GM18861 (cell line): Measurements from ENCODE around the gene SNX24.
A peak's percentile ranks its signal among the peaks of the same experiment; 100 is the strongest.

Source experiments
- ATAC-seq: cut with Tn5 transposase; IDR thresholded peaks from one replicate; pipeline ENCODE4 v1.9.1; 2021; ENCODE audit not compliant: unreplicated experiment

SNX24 gene

DNA sequence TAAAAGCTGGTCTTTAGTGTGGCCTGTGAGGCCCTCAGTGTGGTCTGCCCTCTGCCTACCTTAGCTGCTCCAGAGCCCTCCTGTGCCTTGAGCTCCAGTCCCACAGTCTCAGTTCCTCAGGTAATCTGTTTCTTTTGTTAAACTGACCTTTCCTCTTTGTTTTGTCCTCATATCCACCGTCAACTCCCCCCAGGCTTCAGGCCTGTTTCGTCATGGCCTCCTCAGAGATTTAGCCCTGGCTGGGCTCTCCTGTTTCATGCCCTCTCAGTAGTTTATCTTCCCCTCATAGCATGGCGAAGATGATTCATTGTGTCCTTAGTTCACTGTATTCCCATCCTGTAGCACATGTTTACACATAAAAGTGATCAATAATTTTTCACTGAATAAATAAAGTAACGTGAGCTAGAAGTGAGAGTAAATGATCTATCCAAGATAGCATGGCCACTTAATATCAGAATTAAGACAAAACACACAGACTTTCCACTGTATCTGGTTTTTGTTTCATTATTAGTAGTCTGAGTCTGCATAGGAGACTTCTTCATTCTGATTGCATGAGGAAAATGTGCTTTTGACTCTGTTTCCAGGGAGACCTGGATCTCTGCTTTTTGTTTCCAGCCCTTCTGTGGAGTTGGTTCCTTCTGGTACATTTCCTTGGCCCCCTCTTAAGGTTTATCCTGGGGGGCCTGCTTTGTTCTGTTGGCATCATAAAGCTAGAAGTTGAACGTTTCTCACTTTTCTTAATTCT is 70.5 kb downstream of the SNX24 start:
- ATAC-seq: peak; percentile 99

DNA sequence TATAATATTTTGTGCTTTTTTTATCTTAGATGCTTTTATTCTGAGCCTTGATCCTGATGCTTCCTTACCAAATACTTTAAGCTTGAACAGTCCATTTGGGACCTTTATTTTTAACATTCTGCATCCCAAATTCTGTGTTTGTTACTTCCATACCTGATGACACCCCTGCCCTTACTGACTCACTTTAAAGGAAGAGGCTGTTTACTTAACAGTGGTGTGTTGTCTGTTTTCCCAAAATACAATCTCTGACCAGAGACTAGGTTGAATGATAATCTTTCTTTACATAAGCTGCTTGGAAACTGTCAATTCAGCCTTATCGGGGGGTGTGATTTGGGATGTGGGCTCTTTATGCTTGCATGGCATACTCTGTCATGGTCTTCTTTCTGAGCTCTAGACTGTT is 71.1 kb downstream of the SNX24 start:
- ATAC-seq: no peak

DNA sequence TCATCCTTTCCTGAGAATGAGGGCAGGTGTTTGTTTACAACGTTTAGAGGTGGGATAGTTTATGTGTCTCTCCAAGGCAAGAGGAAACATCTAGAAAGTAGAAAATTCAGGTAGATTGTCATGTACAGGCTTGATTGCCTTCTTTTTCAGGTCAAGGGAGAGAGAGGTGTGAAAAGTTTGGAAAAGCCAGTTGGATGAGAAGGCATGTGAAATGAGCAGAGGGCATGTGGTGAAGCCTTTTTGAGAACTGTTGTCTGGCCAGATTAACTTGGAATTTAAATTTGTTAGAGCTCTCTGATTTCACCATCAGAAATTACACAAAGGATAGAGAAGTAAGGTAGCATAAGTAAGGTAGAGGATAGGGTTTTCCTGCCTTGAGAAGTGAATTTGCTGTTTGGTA is 74.6 kb downstream of the SNX24 start:
- ATAC-seq: no peak

DNA sequence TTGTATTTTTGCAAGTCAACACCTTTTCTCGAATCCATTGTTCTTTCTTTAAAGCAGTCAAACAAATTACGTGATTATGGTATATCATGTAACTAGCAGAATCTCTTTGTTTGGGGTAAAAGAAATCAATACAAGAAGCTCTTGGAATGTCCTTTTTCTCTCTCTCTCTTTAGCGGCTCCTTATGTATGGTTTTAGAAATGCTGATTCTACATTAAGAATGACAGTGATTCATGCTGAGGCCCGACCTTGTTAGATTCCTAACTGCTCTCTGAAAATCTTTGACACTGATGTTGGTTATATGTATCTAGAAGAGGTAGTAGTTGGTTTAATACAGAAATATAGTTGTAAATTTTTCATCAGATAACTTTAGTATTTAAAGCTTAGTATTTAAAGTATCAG is 76.4 kb downstream of the SNX24 start:
- ATAC-seq: no peak

DNA sequence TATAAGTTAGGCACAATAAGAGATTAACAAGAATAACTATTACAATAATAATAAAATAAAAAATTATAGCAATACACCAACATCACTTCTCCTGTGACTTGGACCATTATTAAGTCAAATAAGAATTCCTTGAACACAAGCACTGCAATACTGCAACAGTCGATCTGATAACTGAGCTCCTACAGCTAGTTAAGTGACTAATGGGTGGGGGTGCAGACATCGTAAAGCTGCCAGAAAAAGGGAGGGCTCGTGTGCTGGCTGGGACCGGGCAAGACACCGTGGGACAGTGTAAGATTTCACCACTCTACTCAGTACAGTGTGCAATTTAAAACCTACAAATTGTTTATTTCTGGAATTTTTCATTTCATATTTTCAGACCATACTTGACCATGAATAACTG is 78.8 kb downstream of the SNX24 start:
- ATAC-seq: no peak

DNA sequence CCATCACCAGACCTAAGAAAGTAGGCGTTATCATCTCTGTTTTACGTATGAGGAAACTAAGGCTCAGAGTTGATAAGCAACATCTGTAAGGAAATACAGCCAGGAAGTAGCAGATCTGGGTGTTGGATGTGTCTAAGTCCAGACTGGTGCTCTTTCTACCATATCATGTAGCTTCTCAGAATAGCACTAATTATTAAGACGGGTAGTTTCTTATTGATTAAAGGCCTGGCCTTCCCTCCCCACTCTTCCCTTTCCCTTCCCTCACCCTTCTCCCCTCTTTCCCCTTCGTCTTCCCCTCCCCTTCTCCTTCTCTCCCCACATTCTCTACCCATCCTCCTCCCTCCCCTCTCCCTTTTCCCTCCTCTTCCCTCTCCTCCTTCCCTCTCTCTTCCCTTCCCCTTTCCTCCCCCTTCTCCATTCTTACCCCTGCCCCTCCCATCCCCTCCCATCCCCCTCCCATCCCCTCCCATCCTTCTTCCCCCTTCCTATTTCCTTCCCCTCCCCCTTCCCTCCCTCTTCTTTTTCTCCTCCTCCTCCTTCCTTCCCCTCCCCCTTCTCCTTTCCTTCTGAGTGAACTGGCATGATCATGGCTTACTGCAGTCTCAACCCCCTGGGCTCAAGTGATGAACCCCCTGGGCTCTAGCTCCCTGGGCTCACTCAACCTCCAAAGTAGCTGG is 79.4 kb downstream of the SNX24 start:
- no peak for ATAC-seq

DNA sequence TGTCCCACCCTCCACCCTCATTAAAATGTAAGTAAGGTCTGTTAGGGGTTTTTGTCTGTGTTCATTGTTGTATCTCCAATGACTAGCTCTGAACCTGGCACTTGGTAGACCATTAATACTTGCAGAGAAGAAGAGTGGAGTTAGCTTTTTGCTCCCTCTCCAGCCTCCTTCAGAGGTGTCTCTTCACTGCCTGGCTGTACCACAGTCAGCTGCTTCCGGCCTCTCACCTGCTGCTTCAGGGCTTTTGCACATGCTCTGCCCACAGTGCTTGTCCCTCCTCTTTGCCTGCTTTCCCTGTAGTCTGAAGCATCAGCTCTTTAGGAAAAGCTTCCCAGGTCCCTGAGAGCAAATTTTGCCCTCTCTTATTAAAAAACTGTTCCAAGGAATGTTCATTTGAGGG is 83.6 kb downstream of the SNX24 start:
- ATAC-seq: peak; percentile 51

DNA sequence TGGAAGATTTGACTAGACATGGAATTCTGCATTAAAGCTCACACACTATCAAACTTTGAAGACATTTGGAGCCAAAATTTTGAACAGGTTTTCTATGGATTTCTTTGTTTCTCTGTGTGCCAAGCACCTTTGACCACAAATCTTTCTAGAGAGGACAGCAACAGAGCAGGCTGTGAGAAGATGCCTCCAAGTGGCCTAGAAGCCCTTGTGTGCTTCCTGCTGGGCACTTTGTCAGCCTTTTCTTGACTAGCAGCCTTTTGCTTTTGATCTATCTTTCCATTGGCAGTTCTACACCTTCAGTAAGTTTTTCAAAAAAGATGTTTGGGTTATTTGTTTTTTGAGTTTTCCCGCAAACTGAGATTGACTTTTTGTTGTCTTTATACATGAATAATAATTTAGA is 84.6 kb downstream of the SNX24 start:
- no peak for ATAC-seq

DNA sequence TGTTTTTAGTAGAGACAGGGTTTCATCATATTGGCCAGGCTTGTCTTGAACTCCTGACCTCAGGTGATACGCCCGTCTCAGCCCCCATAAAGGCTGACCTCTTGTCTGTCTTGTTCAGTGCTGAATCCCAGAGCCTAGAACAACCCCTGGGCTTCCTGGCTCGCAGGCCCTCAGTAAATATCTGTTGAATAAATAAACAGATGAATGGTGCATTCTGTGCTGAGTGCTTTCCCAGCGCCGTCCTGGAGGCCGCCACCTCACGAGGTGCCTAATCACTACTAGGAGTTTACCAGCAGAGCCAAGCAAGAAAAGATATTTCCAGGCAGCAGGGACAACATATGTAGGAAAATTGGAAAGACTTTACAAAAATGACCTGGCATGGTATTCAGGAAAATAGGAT is 88.5 kb downstream of the SNX24 start:
- ATAC-seq: no peak

DNA sequence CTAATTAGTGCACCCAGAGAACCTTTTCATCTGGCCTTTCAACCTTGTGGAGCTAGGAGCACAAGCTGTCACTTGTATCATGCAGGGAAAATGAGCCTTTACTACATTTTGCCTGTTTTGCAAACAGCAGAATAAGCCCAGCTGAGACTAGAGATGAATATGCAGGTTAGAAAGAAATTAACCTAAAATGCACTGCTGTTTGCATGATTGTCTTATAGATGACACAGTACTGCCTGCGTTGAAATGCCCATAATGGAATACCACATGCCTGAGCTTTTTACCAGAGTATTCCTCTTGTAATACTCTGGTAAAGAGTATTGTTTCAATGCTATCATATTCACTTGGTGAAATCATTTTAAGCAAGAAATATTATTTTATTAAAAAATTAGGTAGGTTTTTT is 90.7 kb downstream of the SNX24 start:
- ATAC-seq: no peak

DNA sequence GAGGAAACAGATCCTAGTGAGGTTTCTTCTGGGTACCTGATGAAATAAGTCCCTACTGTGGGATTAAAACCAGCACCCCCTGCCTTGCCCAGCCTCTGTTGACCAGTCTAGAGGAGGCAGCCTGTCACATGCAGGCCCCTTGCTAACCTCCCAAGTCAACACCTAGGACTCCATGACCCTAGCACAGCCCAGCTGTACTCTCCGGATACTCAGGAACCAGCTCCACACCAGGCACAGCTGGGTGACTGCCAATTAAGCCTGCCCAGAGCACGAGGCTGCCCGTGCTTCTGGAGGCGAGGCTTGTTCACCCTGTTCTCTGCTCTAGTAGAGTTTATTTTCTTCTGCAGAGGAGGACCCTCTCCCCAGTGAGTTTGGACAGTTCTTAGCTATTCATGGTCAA is 92.5 kb downstream of the SNX24 start:
- no peak for ATAC-seq

DNA sequence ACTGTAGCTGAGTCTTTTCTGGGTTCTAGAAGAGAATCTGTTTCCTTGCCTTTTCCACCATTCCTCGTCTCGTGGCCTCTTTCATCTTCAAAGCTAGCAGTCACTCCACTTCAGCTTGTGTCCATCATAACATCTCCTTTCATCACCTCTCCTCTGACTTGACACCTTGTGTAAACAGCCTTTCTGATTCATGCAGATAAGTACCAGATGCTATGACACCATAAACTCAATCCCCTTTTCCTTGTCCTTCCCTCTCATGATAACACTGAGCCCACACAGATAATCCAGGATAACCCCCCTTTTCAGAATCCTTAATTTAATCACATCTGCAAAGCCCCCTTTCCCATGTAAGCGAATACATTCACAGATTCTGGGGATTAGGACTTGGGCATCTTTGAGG is 95.5 kb downstream of the SNX24 start:
- no peak for ATAC-seq

DNA sequence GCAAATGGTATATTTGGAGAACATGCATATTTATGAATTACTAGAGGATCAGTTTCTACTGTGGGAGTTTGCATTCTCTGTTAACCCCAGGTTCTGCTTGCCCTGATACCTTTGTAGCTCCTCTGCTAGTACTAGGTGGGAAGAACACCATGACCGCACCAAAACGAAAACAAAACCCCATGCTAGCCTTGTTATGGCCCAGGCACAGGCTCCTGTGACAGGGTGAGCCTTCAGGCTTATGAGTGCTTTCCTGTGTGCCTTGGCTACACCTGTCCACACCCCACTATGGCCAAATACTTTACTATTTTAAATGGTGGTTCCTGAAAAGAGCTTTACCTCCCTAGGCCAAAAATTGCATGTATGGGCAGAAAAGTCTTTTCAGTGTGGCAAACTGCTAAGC is 96.3 kb downstream of the SNX24 start:
- ATAC-seq: peak; percentile 43

DNA sequence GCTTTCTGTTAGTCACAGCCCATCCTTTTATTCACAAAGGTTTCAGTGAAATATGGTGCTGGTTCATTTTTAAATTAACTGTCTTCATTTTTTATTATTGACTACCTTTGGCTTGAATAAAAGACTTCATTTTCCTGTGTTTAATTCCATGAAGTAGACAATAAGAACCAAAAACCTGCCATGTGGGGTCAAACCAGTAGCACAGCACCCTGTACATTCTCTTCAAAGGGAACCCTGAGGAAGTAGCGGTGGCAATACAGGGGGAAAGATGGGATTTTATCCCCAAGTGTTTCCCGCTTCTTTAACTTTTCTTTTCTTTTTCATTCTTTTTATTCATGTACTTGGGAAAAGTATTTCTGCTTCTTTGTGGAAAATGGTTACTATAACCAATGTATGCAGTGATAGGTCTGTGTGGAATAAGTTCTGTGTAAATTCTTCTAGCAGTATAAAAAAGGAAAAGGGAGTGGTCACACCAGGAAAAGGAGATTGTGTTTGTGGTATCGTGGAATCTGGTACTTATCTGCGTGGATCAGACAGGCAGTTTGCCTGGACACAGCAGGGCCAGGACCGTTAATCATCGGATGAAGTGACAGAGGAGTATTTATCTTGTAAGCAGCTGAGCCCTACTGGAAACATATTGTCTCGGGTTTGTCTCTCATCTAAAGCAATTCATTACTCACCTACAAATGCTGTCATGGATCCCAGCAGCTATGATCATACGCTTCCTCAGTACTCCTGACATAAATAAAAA is 96.9 kb downstream of the SNX24 start:
- peak; percentile 2 for ATAC-seq

DNA sequence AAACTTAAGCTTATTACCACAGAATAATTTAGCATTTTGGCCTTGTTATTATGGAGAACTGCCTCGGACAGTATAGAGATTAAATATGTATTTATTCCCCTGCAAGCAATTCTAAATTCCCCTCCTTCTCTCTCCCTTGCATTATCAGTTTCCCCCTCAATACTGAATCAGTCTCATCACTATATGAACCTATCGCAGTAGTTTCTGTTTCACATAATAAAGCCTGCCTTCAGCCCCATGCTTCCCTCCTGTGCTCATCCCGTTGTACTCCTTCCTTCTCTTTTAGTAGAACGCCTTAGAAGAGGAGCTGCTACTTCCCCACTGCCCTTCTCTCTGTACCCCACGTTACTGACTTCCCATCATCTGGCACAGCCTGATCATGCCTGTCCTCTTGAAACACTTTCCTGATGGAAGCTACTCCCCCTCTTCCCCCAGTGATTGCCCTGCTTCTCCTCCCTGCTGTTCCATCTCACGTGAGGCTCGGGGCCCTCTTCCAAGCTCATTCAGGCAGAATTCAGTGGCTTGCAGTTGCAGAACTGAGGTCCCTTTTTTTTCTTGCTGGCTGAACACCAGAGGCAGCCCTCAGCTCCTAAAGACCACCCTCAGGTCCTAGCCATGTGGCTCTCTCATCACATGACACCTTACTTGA is 97.8 kb downstream of the SNX24 start:
- ATAC-seq: no peak

DNA sequence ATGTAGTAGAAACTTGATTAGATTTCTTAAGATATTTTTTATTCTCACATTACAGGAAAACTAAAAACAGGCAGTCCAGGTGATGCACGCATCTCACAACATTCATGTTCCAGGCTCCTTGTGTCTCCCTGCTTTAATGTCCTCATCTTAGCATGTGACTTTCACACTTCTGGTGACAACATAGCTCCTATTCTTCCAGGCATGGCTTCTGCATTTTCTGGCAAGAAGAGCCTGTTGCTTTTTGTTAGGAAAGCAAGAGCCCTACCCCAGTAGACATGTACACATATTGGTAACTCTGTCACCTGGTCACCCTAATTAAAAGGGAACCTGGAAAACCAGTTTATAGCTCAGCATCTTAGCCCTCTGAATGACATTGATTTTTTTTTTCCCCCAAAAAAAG is 98.6 kb downstream of the SNX24 start:
- ATAC-seq: no peak

DNA sequence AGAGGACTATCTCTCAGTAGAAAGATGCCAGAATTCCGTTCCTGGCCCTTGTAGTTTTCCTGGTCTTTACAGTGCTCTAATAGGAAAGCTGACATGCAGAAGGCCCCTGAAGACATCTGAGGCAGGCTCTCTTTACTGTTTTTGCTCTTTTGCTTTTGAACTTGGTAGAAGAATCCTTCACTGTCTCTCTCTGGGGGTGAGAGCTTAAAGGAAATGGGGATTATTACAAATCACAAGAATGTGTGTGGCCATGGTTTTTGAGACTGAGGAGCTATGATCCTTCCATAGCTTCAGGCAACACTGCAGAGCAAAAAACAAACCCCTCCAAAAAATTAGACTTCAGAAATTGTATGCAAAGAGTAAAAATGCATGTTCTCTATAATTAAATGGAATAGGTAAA is 102.0 kb downstream of the SNX24 start:
- ATAC-seq: no peak

DNA sequence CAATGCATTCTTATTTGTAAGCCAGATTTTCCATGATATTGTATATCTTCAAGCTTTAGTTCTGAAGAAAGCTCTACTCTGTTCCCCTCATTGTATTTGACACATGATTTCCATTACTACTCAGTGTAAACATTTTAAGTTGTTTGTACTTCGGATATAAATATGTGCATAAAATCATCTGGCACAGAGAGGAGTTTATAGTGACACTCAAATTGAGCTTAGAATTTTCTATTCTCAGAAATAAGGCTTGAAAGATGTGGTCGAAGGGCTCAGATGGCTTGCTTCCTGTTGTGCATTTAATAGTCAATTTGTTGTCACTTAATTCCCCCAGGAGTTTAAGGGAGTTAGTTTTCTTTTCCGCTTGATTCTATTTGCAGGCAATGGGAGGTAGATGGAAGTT is 102.4 kb downstream of the SNX24 start:
- no peak for ATAC-seq

DNA sequence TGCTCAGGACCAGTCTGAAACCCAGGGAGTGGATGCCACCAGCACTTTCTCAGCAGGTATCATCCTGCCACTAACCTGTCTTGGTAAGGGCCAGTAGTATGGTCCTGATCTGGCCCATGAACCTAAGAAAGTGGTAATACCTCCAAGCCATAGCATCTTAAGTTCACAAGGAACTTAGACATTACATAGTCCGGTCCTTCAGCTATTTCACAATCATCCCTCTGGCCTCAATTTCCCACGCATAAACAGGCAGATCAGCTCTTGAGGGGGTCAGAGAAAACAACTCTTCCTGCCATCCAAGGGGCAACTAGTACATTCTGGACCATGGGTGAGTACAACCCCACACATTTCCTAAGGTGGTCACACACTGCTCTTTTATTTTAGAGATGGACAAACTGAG is 102.9 kb downstream of the SNX24 start:
- no peak for ATAC-seq

DNA sequence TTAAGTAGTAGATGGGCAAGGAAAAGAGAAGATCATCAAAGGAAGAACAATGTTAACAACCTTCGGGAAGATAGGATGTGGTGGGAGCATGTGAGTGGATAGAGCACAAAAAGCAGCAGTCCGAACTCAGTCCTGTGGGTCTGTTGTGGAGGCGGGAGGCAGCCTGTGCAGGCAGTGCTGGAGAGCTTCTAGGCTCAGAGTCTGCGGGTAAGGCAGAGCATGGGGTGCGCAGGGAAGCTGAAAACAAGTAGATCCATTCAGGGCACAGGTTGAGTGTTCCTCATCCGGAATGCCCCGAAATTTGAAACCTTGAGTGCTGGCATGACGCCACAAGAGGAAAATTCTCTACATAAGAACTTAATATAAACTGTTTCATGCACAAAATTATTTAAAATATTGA is 106.2 kb downstream of the SNX24 start:
- no peak for ATAC-seq

DNA sequence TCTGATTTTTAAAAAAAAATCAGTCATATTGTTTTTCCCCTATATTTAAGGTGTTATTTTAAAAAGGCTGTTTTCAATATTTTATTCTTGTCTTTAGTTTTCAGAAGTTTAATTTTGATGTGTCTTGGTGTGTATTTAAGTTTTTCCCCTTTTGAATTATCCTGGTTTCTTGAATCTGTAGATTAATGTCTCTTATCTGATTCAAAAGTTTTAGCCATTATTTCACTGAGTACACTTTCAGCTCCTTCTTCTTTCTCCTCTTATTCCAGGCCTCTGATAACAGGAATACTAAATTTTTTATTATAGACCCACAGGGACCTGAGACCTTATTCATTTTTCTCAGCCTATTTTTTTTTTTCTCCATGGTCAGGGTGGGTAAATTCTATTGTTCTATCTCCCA is 109.3 kb downstream of the SNX24 start:
- ATAC-seq: no peak

DNA sequence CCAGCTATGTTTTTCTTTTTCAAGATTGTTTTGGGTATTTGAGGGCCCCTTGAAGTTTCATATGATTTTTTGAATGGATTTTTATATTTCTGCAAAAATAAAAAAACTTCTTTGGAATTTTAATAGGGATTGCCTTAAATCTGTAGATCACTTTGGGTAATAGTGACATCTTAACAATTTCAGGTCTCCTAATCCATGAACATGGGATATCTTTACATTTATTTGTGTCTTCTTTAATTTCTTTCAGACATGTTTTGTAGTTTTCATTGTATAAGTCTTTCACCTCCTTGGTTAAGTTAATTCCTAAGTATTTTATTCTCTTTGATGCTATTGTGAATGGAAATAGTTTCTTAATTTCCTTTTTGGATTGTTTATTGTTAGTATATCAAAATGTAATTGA is 112.0 kb downstream of the SNX24 start:
- no peak for ATAC-seq
